GM23338 (cell line): ENCODE results near the gene TRAF1. TPM values are rescaled to one million over a fixed set of nuclear protein-coding genes. Genes with fewer than 3 reads are reported as not detected.

Experiments used
- ATAC-seq: fragments of 200-7000 bp; cut with Tn5 transposase; 3 replicates; pipeline ENCODE4 v1.9.1; 2020
- DNase-seq: peaks from one replicate; pipeline ENCODE4 v3.0.0-alpha.2; 2015; ENCODE audit warnings: low spot score
- H2AFZ ChIP-seq: fragments of 200-600 bp; sonication (generic); 2 replicates; pipeline ENCODE4 v1.8.0; 2016; ENCODE audit warnings: antibody characterized with exemption, mild to moderate bottlenecking, moderate library complexity
- H3F3A ChIP-seq: fragments of 200-600 bp; sonication (generic); replicated peaks from 2 replicates; pipeline ENCODE4 v1.8.0; 2017; ENCODE audit warnings: antibody characterized with exemption, mixed run types, low read depth
- H3K27ac ChIP-seq: fragments of 200-600 bp; sonication (generic); 2 replicates; pipeline ENCODE4 v1.6.1; 2016; ENCODE audit warnings: low read depth
- H3K27me3 ChIP-seq: fragments of 200-600 bp; sonication (generic); 2 replicates; pipeline ENCODE4 v1.8.0; 2016; ENCODE audit warnings: mild to moderate bottlenecking, mixed run types, moderate library complexity; ENCODE audit not compliant: insufficient read depth
- H3K36me3 ChIP-seq: fragments of 200-600 bp; sonication (generic); 2 replicates; pipeline ENCODE4 v1.8.0; 2016; ENCODE audit warnings: mild to moderate bottlenecking; ENCODE audit not compliant: insufficient read depth
- H3K4me1 ChIP-seq: fragments of 200-600 bp; sonication (generic); 2 replicates; pipeline ENCODE4 v1.8.0; 2016; ENCODE audit warnings: mild to moderate bottlenecking, moderate library complexity; ENCODE audit not compliant: insufficient read depth
- H3K4me2 ChIP-seq: fragments of 200-600 bp; sonication (generic); 2 replicates; pipeline ENCODE4 v1.7.1; 2017; ENCODE audit warnings: mixed run types
- H3K4me3 ChIP-seq: fragments of 200-600 bp; sonication (generic); 2 replicates; pipeline ENCODE4 v1.6.1; 2016; ENCODE audit warnings: mixed run types
- H3K79me2 ChIP-seq: fragments of 200-600 bp; sonication (generic); replicated peaks from 2 replicates; pipeline ENCODE4 v1.8.0; 2017; ENCODE audit warnings: mild to moderate bottlenecking; ENCODE audit not compliant: insufficient read depth
- H3K9me2 ChIP-seq: fragments of 200-600 bp; sonication (generic); 2 replicates; pipeline ENCODE4 v1.8.0; 2017; ENCODE audit not compliant: insufficient read depth
- H4K20me1 ChIP-seq: fragments of 200-600 bp; sonication (generic); replicated peaks from 2 replicates; pipeline ENCODE4 v1.8.0; 2017; ENCODE audit warnings: mild to moderate bottlenecking; ENCODE audit not compliant: insufficient read depth
- H3K27ac Mint-ChIP-seq: 2 replicates; pipeline ENCODE4 v1.8.0; 2020; ENCODE audit warnings: inconsistent platforms, mild to moderate bottlenecking, moderate library complexity, mixed read lengths
- H3K27me3 Mint-ChIP-seq: 3 replicates; pipeline ENCODE4 v1.8.0; 2022; ENCODE audit warnings: low read depth, mild to moderate bottlenecking, moderate library complexity, mixed read lengths, inconsistent platforms; ENCODE audit not compliant: insufficient read depth, poor library complexity
- H3K36me3 Mint-ChIP-seq: 3 replicates; pipeline ENCODE4 v1.8.0; 2021; ENCODE audit warnings: low read depth, mild to moderate bottlenecking, inconsistent platforms, moderate library complexity, mixed read lengths
- H3K4me1 Mint-ChIP-seq: 3 replicates; pipeline ENCODE4 v1.8.0; 2020; ENCODE audit warnings: mild to moderate bottlenecking, inconsistent platforms, mixed read lengths
- H3K4me3 Mint-ChIP-seq: 3 replicates; pipeline ENCODE4 v1.8.0; 2021; ENCODE audit warnings: moderate library complexity, mild to moderate bottlenecking, inconsistent platforms, mixed read lengths
- H3K9me3 Mint-ChIP-seq: 3 replicates; pipeline ENCODE4 v1.8.0; 2020; ENCODE audit warnings: moderate library complexity, mild to moderate bottlenecking, inconsistent platforms, mixed read lengths
- CREB1 ChIP-seq: fragments of 250-450 bp; sonication (Bioruptor Pico); IDR thresholded peaks from 2 replicates; pipeline ENCODE4 v1.5.0; 2020; ENCODE audit warnings: low read depth, mild to moderate bottlenecking, moderate library complexity
- EZH2 ChIP-seq: fragments of 200-600 bp; sonication (generic); IDR thresholded peaks from one replicate; pipeline ENCODE4 v1.8.0; 2017; ENCODE audit warnings: antibody characterized with exemption, mild to moderate bottlenecking, low read depth; ENCODE audit not compliant: unreplicated experiment
- EZH2phosphoT487 ChIP-seq: fragments of 200-600 bp; sonication (generic); IDR thresholded peaks from one replicate; pipeline ENCODE4 v1.8.1; 2018; ENCODE audit warnings: antibody characterized with exemption; ENCODE audit not compliant: unreplicated experiment
- JUNB ChIP-seq: IDR thresholded peaks from one replicate; pipeline ENCODE4 v1.6.1; 2016; ENCODE audit warnings: antibody characterized with exemption; ENCODE audit not compliant: unreplicated experiment
- NANOG ChIP-seq: IDR thresholded peaks from 2 replicates; pipeline ENCODE4 v1.6.1; 2016; ENCODE audit warnings: antibody characterized with exemption, borderline replicate concordance
- POLR2AphosphoS5 ChIP-seq: IDR thresholded peaks from 2 replicates; pipeline ENCODE4 v1.6.1; 2016; ENCODE audit warnings: antibody characterized with exemption, low read depth
- STAT1 ChIP-seq: IDR thresholded peaks from one replicate; pipeline ENCODE4 v1.6.1; 2016; ENCODE audit warnings: antibody characterized with exemption; ENCODE audit not compliant: unreplicated experiment
- ZNF114 ChIP-seq: fragments of 250-450 bp; sonication (Bioruptor Pico); IDR thresholded peaks from 2 replicates; pipeline ENCODE4 v1.5.0; 2020; ENCODE audit warnings: mild to moderate bottlenecking, moderate library complexity
- ZNF331 ChIP-seq: fragments of 250-450 bp; sonication (Bioruptor Pico); IDR thresholded peaks from 2 replicates; pipeline ENCODE4 v1.5.0; 2020; ENCODE audit warnings: low read depth, mild to moderate bottlenecking, moderate library complexity
- polyA plus RNA-seq: library from polyadenylated mRNA; unstranded; fragments of >200 nt; fragmentation: Nextera tagmentation; extraction: Ambion mirVana; gene quantifications from 2 replicates; pipeline ENCODE4 v1.2.1, GENCODE V29; 2016
- total RNA-seq: library from RNA; depleted of rRNA; stranded (reverse); fragments of >200 nt; shearing (Covaris generic); gene quantifications from 2 replicates; pipeline ENCODE4 v1.2.3, GENCODE V29; 2014
- TF ChIP-seq, protein P1 (sequence below), 2 experiments: fragments of 200-600 bp in 1 of 2; sonication (generic) in 1 of 2; conservative IDR thresholded peaks; 2 replicates each; pipeline versions ENCODE4 v1.5.1 to v1.6.1; 2016 to 2017; ENCODE audit warnings: antibody characterized with exemption in 2 of 2, low read depth in 2 of 2, mild to moderate bottlenecking in 2 of 2, moderate library complexity in 1 of 2
- TF ChIP-seq, protein P2 (sequence below): fragments of 250-450 bp; sonication (Bioruptor Pico); IDR thresholded peaks from 2 replicates; pipeline ENCODE4 v1.5.0; 2020; ENCODE audit warnings: mild to moderate bottlenecking, moderate library complexity
- TF ChIP-seq, protein P3 (sequence below): IDR thresholded peaks from 2 replicates; pipeline ENCODE4 v1.6.1; 2016; ENCODE audit warnings: antibody characterized with exemption
- TF ChIP-seq, protein P4 (sequence below): IDR thresholded peaks from one replicate; pipeline ENCODE4 v1.6.1; 2018; ENCODE audit warnings: antibody characterized with exemption; ENCODE audit not compliant: unreplicated experiment

TRAF1 gene
- total and polyA plus RNA-seq, 2 experiments from 2014 or later = 0.39 to 1.4 TPM

DNA sequence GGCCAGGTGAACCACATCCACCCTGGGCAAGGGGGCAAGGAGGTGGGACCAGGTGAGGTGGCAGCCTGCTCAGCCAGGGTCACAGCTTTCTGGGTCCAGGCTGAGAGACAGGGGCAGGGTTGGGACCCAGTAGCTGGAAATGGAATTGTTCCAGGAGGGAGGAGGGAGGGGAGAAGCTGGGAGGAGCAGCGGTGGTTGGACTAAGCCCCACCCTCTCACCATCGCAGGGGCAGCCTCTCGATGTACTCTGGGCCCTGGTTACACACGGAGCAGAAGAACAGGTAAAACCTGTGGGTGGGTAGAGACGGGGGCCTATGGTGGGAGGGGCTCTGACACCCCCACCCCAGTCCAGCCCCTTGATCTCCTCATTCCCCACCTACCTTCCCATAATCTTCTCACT is 60.8 kb downstream of the TRAF1 start:
- H3K4me2 ChIP-seq = no peak overlapping the region
- H3K27me3 ChIP-seq = no peaks in the 10 kb centered on the region
- Mint-ChIP-seq H3K9me3 (no peaks in the 10 kb centered on the region), H3K4me3 (no peak overlapping the region), H3K36me3 (peaks cover 11% of the 10 kb centered on the region; the same call in 2 of the 3 replicates), H3K4me1 (peaks cover 12% of the 10 kb centered on the region), H3K27me3 (peaks cover 8% of the 10 kb centered on the region), H3K27ac (no peak overlapping the region)
- H3K4me3 ChIP-seq = no peak overlapping the region
- no peak for ATAC-seq
- H3F3A ChIP-seq = peaks cover 8% of the 10 kb centered on the region; the same call in 1 of the 2 replicates
- H4K20me1 ChIP-seq = no peaks in the 10 kb centered on the region; the same call in 1 of the 2 replicates
- H3K4me1 ChIP-seq = peaks cover 3% of the 10 kb centered on the region
- H3K9me2 ChIP-seq = no peaks in the 10 kb centered on the region
- no peak overlapping the region for H2AFZ ChIP-seq
- no peak overlapping the region for H3K27ac ChIP-seq
- H3K36me3 ChIP-seq = no peaks in the 10 kb centered on the region; the same call in 1 of the 2 replicates
- TF ChIP-seq NANOG (no peak), ZNF331 (CRISPR knock-in tag) (no peak), CREB1 (CRISPR knock-in tag) (no peak), STAT1 (no peak), EZH2 (no peak), JUNB (no peak), POLR2AphosphoS5 (no peak), ZNF114 (CRISPR knock-in tag) (no peak), EZH2phosphoT487 (no peak)
- TF ChIP-seq, protein P1, sequence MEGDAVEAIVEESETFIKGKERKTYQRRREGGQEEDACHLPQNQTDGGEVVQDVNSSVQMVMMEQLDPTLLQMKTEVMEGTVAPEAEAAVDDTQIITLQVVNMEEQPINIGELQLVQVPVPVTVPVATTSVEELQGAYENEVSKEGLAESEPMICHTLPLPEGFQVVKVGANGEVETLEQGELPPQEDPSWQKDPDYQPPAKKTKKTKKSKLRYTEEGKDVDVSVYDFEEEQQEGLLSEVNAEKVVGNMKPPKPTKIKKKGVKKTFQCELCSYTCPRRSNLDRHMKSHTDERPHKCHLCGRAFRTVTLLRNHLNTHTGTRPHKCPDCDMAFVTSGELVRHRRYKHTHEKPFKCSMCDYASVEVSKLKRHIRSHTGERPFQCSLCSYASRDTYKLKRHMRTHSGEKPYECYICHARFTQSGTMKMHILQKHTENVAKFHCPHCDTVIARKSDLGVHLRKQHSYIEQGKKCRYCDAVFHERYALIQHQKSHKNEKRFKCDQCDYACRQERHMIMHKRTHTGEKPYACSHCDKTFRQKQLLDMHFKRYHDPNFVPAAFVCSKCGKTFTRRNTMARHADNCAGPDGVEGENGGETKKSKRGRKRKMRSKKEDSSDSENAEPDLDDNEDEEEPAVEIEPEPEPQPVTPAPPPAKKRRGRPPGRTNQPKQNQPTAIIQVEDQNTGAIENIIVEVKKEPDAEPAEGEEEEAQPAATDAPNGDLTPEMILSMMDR (conservative IDR thresholded peaks at IDR 0.05; ENCODE audit: low read depth in 2 of 2) = no peak
- TF ChIP-seq, protein P2, sequence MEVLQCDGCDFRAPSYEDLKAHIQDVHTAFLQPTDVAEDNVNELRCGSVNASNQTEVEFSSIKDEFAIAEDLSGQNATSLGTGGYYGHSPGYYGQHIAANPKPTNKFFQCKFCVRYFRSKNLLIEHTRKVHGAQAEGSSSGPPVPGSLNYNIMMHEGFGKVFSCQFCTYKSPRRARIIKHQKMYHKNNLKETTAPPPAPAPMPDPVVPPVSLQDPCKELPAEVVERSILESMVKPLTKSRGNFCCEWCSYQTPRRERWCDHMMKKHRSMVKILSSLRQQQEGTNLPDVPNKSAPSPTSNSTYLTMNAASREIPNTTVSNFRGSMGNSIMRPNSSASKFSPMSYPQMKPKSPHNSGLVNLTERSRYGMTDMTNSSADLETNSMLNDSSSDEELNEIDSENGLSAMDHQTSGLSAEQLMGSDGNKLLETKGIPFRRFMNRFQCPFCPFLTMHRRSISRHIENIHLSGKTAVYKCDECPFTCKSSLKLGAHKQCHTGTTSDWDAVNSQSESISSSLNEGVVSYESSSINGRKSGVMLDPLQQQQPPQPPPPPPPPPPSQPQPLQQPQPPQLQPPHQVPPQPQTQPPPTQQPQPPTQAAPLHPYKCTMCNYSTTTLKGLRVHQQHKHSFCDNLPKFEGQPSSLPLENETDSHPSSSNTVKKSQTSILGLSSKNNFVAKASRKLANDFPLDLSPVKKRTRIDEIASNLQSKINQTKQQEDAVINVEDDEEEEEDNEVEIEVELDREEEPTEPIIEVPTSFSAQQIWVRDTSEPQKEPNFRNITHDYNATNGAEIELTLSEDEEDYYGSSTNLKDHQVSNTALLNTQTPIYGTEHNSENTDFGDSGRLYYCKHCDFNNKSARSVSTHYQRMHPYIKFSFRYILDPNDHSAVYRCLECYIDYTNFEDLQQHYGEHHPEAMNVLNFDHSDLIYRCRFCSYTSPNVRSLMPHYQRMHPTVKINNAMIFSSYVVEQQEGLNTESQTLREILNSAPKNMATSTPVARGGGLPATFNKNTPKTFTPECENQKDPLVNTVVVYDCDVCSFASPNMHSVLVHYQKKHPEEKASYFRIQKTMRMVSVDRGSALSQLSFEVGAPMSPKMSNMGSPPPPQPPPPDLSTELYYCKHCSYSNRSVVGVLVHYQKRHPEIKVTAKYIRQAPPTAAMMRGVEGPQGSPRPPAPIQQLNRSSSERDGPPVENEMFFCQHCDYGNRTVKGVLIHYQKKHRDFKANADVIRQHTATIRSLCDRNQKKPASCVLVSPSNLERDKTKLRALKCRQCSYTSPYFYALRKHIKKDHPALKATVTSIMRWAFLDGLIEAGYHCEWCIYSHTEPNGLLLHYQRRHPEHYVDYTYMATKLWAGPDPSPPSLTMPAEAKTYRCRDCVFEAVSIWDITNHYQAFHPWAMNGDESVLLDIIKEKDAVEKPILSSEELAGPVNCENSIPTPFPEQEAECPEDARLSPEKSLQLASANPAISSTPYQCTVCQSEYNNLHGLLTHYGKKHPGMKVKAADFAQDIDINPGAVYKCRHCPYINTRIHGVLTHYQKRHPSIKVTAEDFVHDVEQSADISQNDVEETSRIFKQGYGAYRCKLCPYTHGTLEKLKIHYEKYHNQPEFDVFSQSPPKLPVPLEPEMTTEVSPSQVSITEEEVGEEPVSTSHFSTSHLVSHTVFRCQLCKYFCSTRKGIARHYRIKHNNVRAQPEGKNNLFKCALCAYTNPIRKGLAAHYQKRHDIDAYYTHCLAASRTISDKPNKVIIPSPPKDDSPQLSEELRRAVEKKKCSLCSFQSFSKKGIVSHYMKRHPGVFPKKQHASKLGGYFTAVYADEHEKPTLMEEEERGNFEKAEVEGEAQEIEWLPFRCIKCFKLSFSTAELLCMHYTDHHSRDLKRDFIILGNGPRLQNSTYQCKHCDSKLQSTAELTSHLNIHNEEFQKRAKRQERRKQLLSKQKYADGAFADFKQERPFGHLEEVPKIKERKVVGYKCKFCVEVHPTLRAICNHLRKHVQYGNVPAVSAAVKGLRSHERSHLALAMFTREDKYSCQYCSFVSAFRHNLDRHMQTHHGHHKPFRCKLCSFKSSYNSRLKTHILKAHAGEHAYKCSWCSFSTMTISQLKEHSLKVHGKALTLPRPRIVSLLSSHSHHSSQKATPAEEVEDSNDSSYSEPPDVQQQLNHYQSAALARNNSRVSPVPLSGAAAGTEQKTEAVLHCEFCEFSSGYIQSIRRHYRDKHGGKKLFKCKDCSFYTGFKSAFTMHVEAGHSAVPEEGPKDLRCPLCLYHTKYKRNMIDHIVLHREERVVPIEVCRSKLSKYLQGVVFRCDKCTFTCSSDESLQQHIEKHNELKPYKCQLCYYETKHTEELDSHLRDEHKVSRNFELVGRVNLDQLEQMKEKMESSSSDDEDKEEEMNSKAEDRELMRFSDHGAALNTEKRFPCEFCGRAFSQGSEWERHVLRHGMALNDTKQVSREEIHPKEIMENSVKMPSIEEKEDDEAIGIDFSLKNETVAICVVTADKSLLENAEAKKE (CRISPR knock-in tag) = no peak
- TF ChIP-seq, protein P3, sequence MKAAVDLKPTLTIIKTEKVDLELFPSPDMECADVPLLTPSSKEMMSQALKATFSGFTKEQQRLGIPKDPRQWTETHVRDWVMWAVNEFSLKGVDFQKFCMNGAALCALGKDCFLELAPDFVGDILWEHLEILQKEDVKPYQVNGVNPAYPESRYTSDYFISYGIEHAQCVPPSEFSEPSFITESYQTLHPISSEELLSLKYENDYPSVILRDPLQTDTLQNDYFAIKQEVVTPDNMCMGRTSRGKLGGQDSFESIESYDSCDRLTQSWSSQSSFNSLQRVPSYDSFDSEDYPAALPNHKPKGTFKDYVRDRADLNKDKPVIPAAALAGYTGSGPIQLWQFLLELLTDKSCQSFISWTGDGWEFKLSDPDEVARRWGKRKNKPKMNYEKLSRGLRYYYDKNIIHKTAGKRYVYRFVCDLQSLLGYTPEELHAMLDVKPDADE = no peak
- TF ChIP-seq, protein P4, sequence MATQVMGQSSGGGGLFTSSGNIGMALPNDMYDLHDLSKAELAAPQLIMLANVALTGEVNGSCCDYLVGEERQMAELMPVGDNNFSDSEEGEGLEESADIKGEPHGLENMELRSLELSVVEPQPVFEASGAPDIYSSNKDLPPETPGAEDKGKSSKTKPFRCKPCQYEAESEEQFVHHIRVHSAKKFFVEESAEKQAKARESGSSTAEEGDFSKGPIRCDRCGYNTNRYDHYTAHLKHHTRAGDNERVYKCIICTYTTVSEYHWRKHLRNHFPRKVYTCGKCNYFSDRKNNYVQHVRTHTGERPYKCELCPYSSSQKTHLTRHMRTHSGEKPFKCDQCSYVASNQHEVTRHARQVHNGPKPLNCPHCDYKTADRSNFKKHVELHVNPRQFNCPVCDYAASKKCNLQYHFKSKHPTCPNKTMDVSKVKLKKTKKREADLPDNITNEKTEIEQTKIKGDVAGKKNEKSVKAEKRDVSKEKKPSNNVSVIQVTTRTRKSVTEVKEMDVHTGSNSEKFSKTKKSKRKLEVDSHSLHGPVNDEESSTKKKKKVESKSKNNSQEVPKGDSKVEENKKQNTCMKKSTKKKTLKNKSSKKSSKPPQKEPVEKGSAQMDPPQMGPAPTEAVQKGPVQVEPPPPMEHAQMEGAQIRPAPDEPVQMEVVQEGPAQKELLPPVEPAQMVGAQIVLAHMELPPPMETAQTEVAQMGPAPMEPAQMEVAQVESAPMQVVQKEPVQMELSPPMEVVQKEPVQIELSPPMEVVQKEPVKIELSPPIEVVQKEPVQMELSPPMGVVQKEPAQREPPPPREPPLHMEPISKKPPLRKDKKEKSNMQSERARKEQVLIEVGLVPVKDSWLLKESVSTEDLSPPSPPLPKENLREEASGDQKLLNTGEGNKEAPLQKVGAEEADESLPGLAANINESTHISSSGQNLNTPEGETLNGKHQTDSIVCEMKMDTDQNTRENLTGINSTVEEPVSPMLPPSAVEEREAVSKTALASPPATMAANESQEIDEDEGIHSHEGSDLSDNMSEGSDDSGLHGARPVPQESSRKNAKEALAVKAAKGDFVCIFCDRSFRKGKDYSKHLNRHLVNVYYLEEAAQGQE = no peak
- no peaks in the 10 kb centered on the region for H3K79me2 ChIP-seq
- DNase-seq = no peak
